ENCODE results near the gene PLEKHA5.

Gene PLEKHA5

DNA sequence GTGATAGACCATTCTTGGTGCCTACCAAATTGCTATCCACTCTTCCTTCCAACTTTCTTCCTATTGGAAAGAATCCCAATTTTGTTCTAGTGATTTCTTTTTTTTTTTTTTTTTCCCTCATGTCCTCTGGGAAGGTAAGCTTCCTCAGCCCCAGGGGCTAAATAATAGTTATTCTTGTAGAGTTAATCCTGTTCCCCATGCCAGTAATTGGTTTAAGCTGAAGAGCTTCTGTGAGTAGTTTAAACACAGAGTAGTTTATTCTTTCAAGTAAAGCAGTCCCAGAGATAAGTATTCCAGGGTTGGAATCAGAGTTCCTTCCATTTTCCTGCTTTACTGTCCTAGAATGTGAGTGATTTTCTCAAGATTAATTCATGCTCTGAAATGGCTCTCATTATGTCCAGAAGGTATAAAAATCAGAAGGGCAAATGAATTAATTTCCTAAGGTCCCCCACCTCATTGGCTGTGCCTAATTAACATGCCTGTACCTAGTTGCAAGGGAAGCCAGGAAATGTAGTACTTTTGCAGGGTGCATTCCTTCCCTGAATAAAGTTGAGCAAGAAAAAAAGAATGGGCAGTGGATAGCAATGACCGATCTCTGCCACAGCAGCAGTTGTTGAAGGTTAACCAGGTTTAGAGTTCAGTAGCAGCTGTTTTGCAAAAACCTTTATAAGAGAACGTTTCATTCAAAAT lies 97.8 kb downstream of the PLEKHA5 start:
- TF ChIP-seq CTCF (IDR thresholded peaks at IDR 0.05) = no peak

GRCh38 chr12:19227880-19228210 lies 98.3 kb downstream of the PLEKHA5 start:
- TF ChIP-seq CTCF (IDR thresholded peaks at IDR 0.05) = no peak

DNA sequence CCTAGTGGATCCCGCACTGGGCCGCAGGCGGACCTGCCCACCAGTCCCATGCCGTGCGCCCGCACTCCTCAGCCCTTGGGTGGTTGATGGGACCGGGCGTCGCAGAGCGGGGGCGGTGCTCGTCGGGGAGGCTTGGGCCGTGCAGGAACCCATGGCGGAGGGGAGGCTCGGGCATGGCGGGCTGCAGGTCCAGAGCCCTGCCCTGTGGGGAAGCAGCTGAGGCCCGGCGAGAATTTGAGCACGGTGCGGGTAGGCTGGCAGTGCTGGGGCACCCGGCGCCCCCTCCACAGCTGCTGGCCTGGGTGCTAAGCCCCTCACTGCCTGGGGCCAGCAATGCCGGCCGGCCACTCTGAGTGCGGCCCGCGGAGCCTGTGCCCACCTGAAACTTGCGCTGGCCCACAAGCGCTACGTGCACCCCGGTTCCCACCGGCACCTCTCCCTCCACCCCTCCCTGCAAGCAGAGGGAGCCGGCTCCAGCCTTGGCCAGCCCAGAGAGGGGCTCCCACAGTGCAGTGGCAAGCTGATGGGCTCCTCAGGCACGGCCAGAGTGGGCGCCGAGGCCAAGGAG lies 100.8 kb downstream of the PLEKHA5 start:
- TF ChIP-seq CTCF (IDR thresholded peaks at IDR 0.05) = no peak

GRCh38 chr12:19230896-19231295 lies 101.4 kb downstream of the PLEKHA5 start:
- no peak for TF ChIP-seq CTCF (IDR thresholded peaks at IDR 0.05)

DNA sequence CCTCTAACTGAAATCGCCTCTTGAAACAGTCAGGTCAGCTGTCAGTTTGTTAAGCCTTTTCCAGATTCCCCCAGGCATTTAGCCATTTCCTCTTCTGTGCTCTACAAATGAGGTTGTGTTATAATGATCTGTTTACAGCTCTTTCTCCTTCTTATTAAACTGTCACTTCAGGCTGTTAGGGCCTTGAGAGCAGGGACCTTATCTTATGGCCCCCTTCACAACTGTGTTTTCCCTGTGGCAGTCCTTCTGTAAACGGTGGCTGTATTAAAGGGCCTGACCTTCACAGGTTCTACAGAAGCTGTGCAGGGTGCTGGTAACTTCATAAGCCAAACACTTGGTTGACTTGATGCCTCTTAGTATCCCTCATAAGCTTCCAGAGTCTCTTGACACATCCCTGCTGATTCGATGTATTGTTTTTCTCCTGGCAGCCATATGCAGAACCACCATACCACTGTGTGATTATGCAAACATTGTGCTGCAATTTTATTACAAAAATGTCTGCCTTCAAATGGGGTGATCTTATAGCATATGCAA lies 104.7 kb downstream of the PLEKHA5 start:
- TF ChIP-seq CTCF (IDR thresholded peaks at IDR 0.05) = no peak

DNA sequence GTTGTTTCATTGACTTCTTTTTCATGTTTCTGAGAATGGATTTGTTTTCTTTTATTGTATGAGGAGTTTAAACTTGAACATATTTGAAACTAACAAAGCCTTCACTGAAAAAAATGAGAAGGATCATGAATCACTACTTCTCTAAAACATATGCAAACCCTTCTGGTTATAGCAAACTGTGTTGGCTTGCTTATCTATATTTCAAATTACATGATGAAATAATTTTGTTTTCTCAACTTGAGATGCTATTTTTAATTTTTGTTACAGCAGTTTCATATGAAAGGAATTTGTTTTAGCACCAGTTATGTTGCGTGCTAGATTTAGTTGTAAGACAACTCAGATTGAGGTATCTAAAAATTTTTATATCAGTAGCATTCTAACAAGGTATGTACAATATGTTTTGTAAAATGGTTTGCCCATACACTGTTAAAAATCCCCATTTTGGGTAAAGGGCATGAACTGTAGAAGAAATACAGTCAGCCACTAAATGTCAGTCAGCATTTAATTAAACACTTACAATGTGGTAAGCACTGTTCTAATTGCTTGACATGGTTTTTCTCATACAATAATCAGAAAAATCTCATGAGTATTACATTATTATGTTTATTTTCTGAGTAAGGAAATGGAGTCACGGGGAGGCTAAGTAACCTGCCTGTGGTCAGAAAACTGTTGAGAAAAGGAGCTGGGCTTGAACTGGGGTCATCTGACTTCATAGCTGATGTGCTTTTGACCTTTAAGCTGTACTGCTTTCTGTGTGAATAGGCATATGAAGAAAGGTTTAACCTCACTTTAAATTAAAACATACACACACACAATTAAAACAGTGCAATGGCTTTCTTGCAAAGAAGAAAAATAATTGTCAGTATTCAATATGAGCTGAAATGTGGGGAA lies 105.7 kb downstream of the PLEKHA5 start:
- no peak for TF ChIP-seq CTCF (IDR thresholded peaks at IDR 0.05)

DNA sequence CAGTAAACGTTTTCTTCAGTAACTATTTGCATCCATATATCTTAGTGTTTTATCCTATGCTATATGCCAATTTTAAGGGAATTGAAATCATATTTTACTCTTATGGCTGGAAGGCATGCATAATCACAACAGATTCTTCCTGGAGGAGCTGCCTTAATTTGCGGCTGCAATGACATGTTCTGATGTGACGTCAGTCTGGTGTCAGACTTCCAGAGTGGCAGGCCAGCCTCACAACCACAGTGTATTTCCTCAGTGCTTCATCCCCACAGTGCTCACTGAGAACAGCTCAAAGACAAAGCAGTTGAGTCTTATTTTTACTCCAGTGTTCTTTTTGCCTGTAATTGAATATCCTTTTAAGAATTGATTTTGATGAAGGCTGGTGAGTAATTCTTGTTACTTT lies 107.1 kb downstream of the PLEKHA5 start:
- TF ChIP-seq CTCF (IDR thresholded peaks at IDR 0.05) = no peak
